ENCODE results near the gene CD53. TPM values are rescaled to one million over a fixed set of nuclear protein-coding genes. Genes with fewer than 3 reads are reported as not detected.

CD53 gene
- polyA plus RNA-seq, 1 experiment: not detected

DNA sequence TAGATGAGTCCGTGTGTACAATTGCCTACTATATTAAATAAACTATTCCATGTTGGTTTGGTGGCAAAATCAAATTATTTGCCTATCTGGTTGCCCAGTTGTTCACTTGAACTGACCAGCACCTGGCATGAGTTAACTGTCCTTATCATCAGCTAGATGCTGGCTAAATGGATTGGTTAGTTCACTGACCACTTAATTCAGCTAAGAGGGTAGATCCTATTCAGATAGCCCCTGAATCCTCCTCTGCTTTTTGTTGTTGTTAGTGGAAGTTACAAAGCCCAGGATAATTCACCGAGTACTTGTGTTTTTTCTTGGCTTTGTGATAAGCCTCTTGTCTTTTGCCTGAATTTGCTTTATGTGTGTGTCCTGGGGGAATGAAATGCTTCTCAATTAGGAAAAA lies 22.8 kb upstream of the CD53 start:
- DNase-seq (ENCODE audit: low read depth, low spot score): no peak
- ChIA-PET CTCF (no interaction called here), POLR2A (no interaction called here)
- Histone ChIP-seq H3K9me3 (ENCODE audit: control insufficient read depth, insufficient read depth, low read length) (no peaks in the 10 kb centered on the region), H3K27me3 (ENCODE audit: control insufficient read depth, insufficient read depth, low read length) (no peaks in the 10 kb centered on the region), H3K27ac (ENCODE audit: low read depth, low read length) (no peak overlapping the region), H3K4me3 (ENCODE audit: low read depth, low read length) (no peak overlapping the region)
- no peak for TF ChIP-seq CTCF (IDR thresholded peaks at IDR 0.05; ENCODE audit: low read depth, low read length)

DNA sequence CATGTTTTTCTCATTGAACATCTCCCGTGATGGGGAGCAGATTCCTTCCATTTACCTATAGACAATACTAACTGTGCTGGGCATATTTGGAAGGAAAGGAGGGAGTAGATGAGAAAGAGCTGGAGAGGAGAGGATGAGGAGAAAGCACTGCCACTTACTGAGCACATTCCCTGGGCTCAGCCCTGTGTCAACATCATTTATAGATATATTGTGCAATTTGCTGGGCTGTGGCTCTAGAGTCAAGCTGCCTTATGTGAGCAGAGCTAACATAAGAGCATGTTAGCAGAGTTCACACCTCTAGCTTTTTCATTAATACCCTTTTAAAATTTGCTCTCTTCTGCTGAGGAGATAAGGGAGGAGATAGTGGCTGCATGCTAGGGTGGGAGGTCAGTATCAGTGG lies 22.3 kb upstream of the CD53 start:
- Histone ChIP-seq H3K9me3 (ENCODE audit: control insufficient read depth, insufficient read depth, low read length) (no peaks in the 10 kb centered on the region), H3K27me3 (ENCODE audit: control insufficient read depth, insufficient read depth, low read length) (no peaks in the 10 kb centered on the region), H3K27ac (ENCODE audit: low read depth, low read length) (no peak overlapping the region), H3K4me3 (ENCODE audit: low read depth, low read length) (no peak overlapping the region)
- no peak for TF ChIP-seq CTCF (IDR thresholded peaks at IDR 0.05; ENCODE audit: low read depth, low read length)
- ChIA-PET POLR2A (no interaction called here), CTCF (no interaction called here)
- no peak for DNase-seq (ENCODE audit: low read depth, low spot score)

DNA sequence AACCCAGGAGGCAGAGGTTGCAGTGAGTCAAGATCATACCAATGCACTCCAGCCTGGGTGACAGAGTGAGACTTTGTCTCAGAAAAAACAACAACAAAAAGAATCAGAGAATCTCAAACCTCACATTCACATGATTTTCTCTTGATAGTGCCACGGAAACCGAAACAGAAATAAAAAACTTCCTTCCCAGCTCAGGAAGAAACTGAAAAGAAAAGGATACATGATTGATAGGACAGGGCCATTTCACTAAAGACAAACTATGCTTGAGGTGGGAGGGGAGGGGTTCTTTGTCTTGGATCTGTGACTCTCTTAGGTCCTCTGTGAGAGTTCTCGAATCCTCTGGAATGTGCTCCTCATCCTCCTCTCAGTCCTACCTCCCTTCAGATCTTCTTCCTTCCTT lies 19.8 kb upstream of the CD53 start:
- no peak for TF ChIP-seq CTCF (IDR thresholded peaks at IDR 0.05; ENCODE audit: low read depth, low read length)
- H3K27ac ChIP-seq (ENCODE audit: low read depth, low read length): no peak overlapping the region
- H3K4me3 ChIP-seq (ENCODE audit: low read depth, low read length): no peak overlapping the region
- H3K27me3 ChIP-seq (ENCODE audit: control insufficient read depth, insufficient read depth, low read length): no peaks in the 10 kb centered on the region
- ChIA-PET CTCF (no interaction called here), POLR2A (no interaction called here)
- H3K9me3 ChIP-seq (ENCODE audit: control insufficient read depth, insufficient read depth, low read length): no peaks in the 10 kb centered on the region
- no peak for DNase-seq (ENCODE audit: low read depth, low spot score)

DNA sequence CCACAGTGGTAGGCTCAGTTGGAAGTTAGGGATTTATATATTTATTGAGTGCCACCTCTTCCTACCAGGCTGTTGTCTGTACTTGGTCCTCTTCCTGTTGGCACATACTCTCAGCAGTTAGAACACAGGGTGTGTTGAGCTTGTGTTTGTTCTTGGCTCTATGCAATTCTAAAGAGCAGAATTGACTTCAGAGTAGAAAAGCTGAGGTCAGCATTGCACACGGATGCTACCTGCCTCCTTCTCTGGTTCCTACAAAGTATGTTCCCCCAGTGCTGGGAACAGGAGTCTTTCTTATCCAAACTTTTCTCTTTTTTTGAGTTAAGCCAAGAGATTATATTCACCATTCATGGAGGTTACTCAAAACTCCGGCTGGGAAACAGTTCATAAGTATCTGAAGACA lies 16.5 kb upstream of the CD53 start:
- H3K4me3 ChIP-seq (ENCODE audit: low read depth, low read length): no peak overlapping the region
- H3K27me3 ChIP-seq (ENCODE audit: control insufficient read depth, insufficient read depth, low read length): no peaks in the 10 kb centered on the region
- POLR2A ChIA-PET: no interaction called here
- DNase-seq (ENCODE audit: low read depth, low spot score): no peak
- no peak overlapping the region for H3K27ac ChIP-seq (ENCODE audit: low read depth, low read length)
- H3K9me3 ChIP-seq (ENCODE audit: control insufficient read depth, insufficient read depth, low read length): no peaks in the 10 kb centered on the region
- TF ChIP-seq CTCF (IDR thresholded peaks at IDR 0.05; ENCODE audit: low read depth, low read length): no peak
- CTCF ChIA-PET: no interaction called here

GRCh38 chr1:110857964-110858948 lies 14.7 kb upstream of the CD53 start:
- no peak for DNase-seq (ENCODE audit: low read depth, low spot score)
- Histone ChIP-seq H3K9me3 (ENCODE audit: control insufficient read depth, insufficient read depth, low read length) (no peaks in the 10 kb centered on the region), H3K27ac (ENCODE audit: low read depth, low read length) (no peak overlapping the region), H3K27me3 (ENCODE audit: control insufficient read depth, insufficient read depth, low read length) (no peaks in the 10 kb centered on the region), H3K4me3 (ENCODE audit: low read depth, low read length) (no peak overlapping the region)
- no peak for TF ChIP-seq CTCF (IDR thresholded peaks at IDR 0.05; ENCODE audit: low read depth, low read length)
- POLR2A ChIA-PET: no interaction called here
- CTCF ChIA-PET: no interaction called here

All from AG04450 (cell line).